ENCODE data around the gene AGPS. TPM values are rescaled to one million over a fixed set of nuclear protein-coding genes. Genes with fewer than 3 reads are reported as not detected.

Gene AGPS
- polyA plus RNA-seq, 3 donors = 7.1 to 26.9 (median 16.7) TPM

DNA sequence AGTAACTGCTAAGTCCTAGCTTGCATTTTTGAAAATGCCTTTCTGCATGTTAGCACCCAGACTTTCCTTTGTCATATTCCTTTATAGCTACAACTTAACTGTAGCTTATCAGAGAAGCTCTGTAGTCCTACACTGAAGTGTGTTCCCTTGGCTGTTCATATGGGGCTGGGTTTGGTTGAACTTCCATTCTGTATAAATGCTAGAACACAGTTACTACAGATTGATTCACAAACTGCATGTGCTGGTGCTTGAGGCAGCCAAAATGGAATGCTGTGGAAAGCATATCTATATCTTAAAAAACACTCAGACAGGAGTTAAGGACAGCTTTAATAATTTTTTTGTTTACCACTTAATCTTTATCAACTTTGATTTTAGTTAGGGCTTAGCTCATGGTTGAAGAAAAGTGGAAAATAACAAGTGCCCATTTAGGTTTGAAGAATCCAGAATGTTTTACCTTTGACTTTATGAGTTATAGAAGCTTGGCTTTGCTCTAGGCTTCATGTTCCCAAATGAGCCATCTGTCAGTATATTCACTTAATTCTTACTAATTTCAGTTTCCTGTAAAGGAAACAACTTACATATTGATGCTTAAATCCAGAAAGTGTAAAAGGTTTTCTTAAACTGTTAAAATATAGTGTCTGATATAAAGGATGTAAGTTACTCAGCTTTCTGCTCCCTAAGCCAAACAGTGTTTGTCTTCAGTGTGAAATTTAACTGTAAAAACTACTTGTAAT, 148.9 kb downstream of the AGPS start:
- peaks cover 14 to 31% of the 10 kb centered on the region in 2 donors for H3K36me3 ChIP-seq (replicated peaks in 1 of 2; ENCODE audit: control insufficient read depth in 1 of 2, insufficient read depth in 2 of 2, low read length in 2 of 2)
- no peaks in the 10 kb centered on the region for H4K20me1 ChIP-seq (ENCODE audit: insufficient read depth, low read length)
- Mint-ChIP-seq H3K27me3 (ENCODE audit: low read depth in 3 of 3) (no peaks in the 10 kb centered on the region), H3K9me3 (peaks cover 0 to 5% (median 2%) of the 10 kb centered on the region in 7 donors), H3K27ac (no peak overlapping the region), H3K4me3 (no peak overlapping the region), H3K36me3 (peaks cover 20% of the 10 kb centered on the region in 2 donors), H3K4me1 (peaks cover 3% of the 10 kb centered on the region)
- TF ChIP-seq, protein P1, sequence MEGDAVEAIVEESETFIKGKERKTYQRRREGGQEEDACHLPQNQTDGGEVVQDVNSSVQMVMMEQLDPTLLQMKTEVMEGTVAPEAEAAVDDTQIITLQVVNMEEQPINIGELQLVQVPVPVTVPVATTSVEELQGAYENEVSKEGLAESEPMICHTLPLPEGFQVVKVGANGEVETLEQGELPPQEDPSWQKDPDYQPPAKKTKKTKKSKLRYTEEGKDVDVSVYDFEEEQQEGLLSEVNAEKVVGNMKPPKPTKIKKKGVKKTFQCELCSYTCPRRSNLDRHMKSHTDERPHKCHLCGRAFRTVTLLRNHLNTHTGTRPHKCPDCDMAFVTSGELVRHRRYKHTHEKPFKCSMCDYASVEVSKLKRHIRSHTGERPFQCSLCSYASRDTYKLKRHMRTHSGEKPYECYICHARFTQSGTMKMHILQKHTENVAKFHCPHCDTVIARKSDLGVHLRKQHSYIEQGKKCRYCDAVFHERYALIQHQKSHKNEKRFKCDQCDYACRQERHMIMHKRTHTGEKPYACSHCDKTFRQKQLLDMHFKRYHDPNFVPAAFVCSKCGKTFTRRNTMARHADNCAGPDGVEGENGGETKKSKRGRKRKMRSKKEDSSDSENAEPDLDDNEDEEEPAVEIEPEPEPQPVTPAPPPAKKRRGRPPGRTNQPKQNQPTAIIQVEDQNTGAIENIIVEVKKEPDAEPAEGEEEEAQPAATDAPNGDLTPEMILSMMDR (IDR thresholded peaks at IDR 0.05) = no peak
- intact Hi-C loops (cut with micrococcal nuclease) = no loop called here
- no peak overlapping the region for H3K4me3 ChIP-seq (replicated peaks in 1 of 3; ENCODE audit: low read depth in 2 of 3, low read length in 3 of 3)
- H2AFZ ChIP-seq (ENCODE audit: insufficient read depth, low read depth, low read length, poor library complexity, severe bottlenecking) = no peak overlapping the region
- H3K27ac ChIP-seq (ENCODE audit: low read depth in 1 of 2, low read length in 2 of 2) = no peak overlapping the region
- H3K4me2 ChIP-seq (replicated peaks; ENCODE audit: extremely low read depth, low read length, poor library complexity, severe bottlenecking) = no peak overlapping the region
- H3K9ac ChIP-seq (ENCODE audit: insufficient read depth, low read length, poor library complexity, severe bottlenecking) = no peak overlapping the region
- no peaks in the 10 kb centered on the region for H3K4me1 ChIP-seq (ENCODE audit: control insufficient read depth in 1 of 2, insufficient read depth in 2 of 2, low read length in 2 of 2)
- H3K9me3 ChIP-seq (replicated peaks in 1 of 2; ENCODE audit: control insufficient read depth in 1 of 2, insufficient read depth in 1 of 2, low read length in 2 of 2) = peaks cover 0 to 6% of the 10 kb centered on the region in 2 donors
- no peaks in the 10 kb centered on the region for H3K79me2 ChIP-seq (ENCODE audit: insufficient read depth, low read length)
- no peak for DNase-seq
- no peaks in the 10 kb centered on the region for H3K27me3 ChIP-seq (ENCODE audit: control insufficient read depth in 2 of 2, insufficient read depth in 2 of 2, low read length in 2 of 2)

DNA sequence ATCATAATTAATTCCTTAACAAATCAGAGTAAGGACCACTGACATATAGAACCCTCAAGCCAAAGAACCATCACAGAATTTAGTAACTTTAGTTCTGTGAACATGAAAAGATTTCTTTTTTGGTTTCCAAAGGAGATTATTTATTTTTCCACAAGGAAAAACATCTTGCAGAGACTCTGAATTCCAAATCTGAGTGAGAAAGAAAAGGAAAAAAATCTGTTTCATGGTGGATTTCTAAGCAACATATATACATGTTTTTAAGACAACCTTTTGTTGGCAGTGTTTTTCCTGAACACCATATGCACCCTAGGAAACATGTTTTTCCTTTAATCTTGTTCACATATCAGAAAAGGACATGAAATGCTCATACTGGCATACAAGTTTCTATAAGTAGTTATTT, 149.8 kb downstream of the AGPS start:
- TF ChIP-seq, protein P1 (IDR thresholded peaks at IDR 0.05) = no peak
- intact Hi-C loops (cut with micrococcal nuclease) = no loop called here
- peaks cover 14 to 31% of the 10 kb centered on the region in 2 donors for H3K36me3 ChIP-seq (replicated peaks in 1 of 2; ENCODE audit: control insufficient read depth in 1 of 2, insufficient read depth in 2 of 2, low read length in 2 of 2)
- H3K4me1 ChIP-seq (ENCODE audit: control insufficient read depth in 1 of 2, insufficient read depth in 2 of 2, low read length in 2 of 2) = no peaks in the 10 kb centered on the region
- no peaks in the 10 kb centered on the region for H3K27me3 Mint-ChIP-seq (ENCODE audit: low read depth in 3 of 3)
- no peak for DNase-seq
- H3K4me3 ChIP-seq (replicated peaks in 1 of 3; ENCODE audit: low read depth in 2 of 3, low read length in 3 of 3) = no peak overlapping the region
- H3K4me2 ChIP-seq (replicated peaks; ENCODE audit: extremely low read depth, low read length, poor library complexity, severe bottlenecking) = no peak overlapping the region
- H3K27me3 ChIP-seq (ENCODE audit: control insufficient read depth in 2 of 2, insufficient read depth in 2 of 2, low read length in 2 of 2) = no peaks in the 10 kb centered on the region
- H3K27ac ChIP-seq (ENCODE audit: low read depth in 1 of 2, low read length in 2 of 2) = no peak overlapping the region
- H3K36me3 Mint-ChIP-seq = peaks cover 20% of the 10 kb centered on the region in 2 donors
- H3K27ac Mint-ChIP-seq = no peak overlapping the region
- H3K9me3 ChIP-seq (replicated peaks in 1 of 2; ENCODE audit: control insufficient read depth in 1 of 2, insufficient read depth in 1 of 2, low read length in 2 of 2) = peaks cover 0 to 6% of the 10 kb centered on the region in 2 donors
- no peak overlapping the region for H3K9ac ChIP-seq (ENCODE audit: insufficient read depth, low read length, poor library complexity, severe bottlenecking)
- peaks cover 0 to 5% (median 2%) of the 10 kb centered on the region in 7 donors for H3K9me3 Mint-ChIP-seq
- no peaks in the 10 kb centered on the region for H4K20me1 ChIP-seq (ENCODE audit: insufficient read depth, low read length)
- H3K4me1 Mint-ChIP-seq = peaks cover 3% of the 10 kb centered on the region
- no peak overlapping the region for H2AFZ ChIP-seq (ENCODE audit: insufficient read depth, low read depth, low read length, poor library complexity, severe bottlenecking)
- no peak overlapping the region for H3K4me3 Mint-ChIP-seq
- H3K79me2 ChIP-seq (ENCODE audit: insufficient read depth, low read length) = no peaks in the 10 kb centered on the region

Data from CD14-positive monocyte (primary cell).